Lower leg skin (tissue), 4 donors: Measurements from ENCODE around the gene ANAPC10. TPM values are rescaled to one million over a fixed set of nuclear protein-coding genes. Genes with fewer than 3 reads are reported as not detected.

ENCODE experiments used
- DNase-seq, 2 donors: peaks; one replicate each; pipeline ENCODE4 v3.0.0-alpha.2; 2019; ENCODE audit warnings: low spot score in 2 of 2
- H3K4me3 ChIP-seq: fragments of 200-600 bp; sonication (generic); 2 replicates; pipeline ENCODE4 v1.5.1; 2017; ENCODE audit warnings: mild to moderate bottlenecking, low read depth; ENCODE audit not compliant: poor library complexity, severe bottlenecking
- POLR2A ChIP-seq, 2 donors: fragments of 450-650 bp; IDR thresholded peaks; one replicate each; pipeline ENCODE4 v1.6.1; 2016 to 2017; ENCODE audit warnings: antibody characterized with exemption in 2 of 2, mild to moderate bottlenecking in 1 of 2, moderate library complexity in 1 of 2
- WGBS, 2 donors: methylation state at CpG; one replicate each; pipeline ENCODE4 v1.1.5; 2018; 5-methylcytosine and 5-hydroxymethylcytosine counted together
- intact Hi-C: fragments of 100-400 bp; cut with DNase I; formaldehyde crosslinking; loops from one replicate; pipeline ENCODE4 v1.15.0; 2023; ENCODE audit warnings: low total_unique reads
- total RNA-seq, 4 donors: library from RNA; depleted of rRNA; stranded (reverse); fragments of >200 nt; gene quantifications; one replicate each; pipeline ENCODE4 v1.1.0, GENCODE V29; 2016
- TF ChIP-seq, protein P1 (sequence below), 3 donors: fragments of 450-650 bp; IDR thresholded peaks; one replicate each; pipeline ENCODE4 v1.5.1; 2016; ENCODE audit warnings: antibody characterized with exemption in 3 of 3, mild to moderate bottlenecking in 3 of 3, moderate library complexity in 2 of 3

ANAPC10 gene
- total RNA-seq, 4 donors from 2014 or later: 18.4 to 26.4 (median 20.2) TPM

GRCh38 chr4:144985014-144985413, 113.0 kb downstream of the ANAPC10 start:
- intact Hi-C loops: no loop called here
- no peak for DNase-seq
- TF ChIP-seq POLR2A (IDR thresholded peaks at IDR 0.05): no peak
- TF ChIP-seq, protein P1, sequence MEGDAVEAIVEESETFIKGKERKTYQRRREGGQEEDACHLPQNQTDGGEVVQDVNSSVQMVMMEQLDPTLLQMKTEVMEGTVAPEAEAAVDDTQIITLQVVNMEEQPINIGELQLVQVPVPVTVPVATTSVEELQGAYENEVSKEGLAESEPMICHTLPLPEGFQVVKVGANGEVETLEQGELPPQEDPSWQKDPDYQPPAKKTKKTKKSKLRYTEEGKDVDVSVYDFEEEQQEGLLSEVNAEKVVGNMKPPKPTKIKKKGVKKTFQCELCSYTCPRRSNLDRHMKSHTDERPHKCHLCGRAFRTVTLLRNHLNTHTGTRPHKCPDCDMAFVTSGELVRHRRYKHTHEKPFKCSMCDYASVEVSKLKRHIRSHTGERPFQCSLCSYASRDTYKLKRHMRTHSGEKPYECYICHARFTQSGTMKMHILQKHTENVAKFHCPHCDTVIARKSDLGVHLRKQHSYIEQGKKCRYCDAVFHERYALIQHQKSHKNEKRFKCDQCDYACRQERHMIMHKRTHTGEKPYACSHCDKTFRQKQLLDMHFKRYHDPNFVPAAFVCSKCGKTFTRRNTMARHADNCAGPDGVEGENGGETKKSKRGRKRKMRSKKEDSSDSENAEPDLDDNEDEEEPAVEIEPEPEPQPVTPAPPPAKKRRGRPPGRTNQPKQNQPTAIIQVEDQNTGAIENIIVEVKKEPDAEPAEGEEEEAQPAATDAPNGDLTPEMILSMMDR (IDR thresholded peaks at IDR 0.05): no peak
- H3K4me3 ChIP-seq: no peak overlapping the region

- intact Hi-C loops: no loop called here
- no peak overlapping the region for H3K4me3 ChIP-seq
- TF ChIP-seq, protein P1 (IDR thresholded peaks at IDR 0.05): no peak
- TF ChIP-seq POLR2A (IDR thresholded peaks at IDR 0.05): no peak
- DNase-seq: no peak
- WGBS, 2 donors: 63% methylated on average over 3 of the region's 3 CpGs
Observed at GRCh38 chr4:144984241-144984640, 113.8 kb downstream of the ANAPC10 start.

DNA sequence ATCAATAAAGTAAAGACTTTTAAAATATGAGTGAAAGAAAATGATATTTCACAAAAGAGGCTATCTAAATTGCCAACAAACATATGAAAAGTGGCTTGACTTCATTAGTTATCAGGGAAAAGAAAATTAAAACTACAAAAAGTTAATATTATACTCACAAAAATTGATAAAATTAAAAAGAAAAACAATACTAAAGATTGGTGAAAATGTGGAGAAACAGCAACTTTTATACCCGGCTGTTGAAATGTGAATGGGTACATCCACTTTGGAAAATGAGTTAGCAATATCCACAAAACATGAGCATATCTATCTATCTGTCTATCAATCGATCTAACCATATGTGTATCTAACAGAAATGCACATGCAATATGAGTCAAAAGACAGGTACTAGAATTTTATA, 122.3 kb downstream of the ANAPC10 start:
- no peak overlapping the region for H3K4me3 ChIP-seq
- DNase-seq: no peak
- intact Hi-C loops: no loop called here
- TF ChIP-seq, protein P1 (IDR thresholded peaks at IDR 0.05): no peak
- no peak for TF ChIP-seq POLR2A (IDR thresholded peaks at IDR 0.05)
- WGBS, 2 donors: 93 to 95% methylated on average over 2 of the region's 2 CpGs

GRCh38 chr4:144970597-144970996, 127.4 kb downstream of the ANAPC10 start:
- no peak for DNase-seq
- WGBS, 2 donors: 81 to 82% methylated on average over 1 of the region's 1 CpG
- intact Hi-C loops: no loop called here
- H3K4me3 ChIP-seq: no peak overlapping the region
- TF ChIP-seq, protein P1 (IDR thresholded peaks at IDR 0.05): no peak
- TF ChIP-seq POLR2A (IDR thresholded peaks at IDR 0.05): no peak

DNA sequence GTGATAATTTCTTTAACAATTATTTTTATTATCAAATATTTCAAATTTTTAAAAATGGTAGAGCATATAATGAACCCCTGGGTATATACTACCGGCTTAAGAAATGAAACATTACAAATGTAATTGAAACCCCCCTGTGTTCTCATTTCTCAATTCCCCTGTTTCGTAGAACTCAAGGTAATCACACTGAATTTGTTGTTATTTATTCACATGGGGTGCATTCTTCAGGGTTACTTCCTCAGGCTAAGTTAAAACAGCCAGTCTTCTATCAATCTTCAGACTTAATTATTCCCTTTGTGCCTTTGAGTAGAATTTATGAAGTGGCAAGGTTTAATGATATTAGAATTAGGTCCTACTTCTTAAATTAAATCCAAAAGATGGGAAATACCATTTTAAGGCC, 128.2 kb downstream of the ANAPC10 start:
- no peak for DNase-seq
- TF ChIP-seq, protein P1 (IDR thresholded peaks at IDR 0.05): no peak
- TF ChIP-seq POLR2A (IDR thresholded peaks at IDR 0.05): no peak
- H3K4me3 ChIP-seq: no peak overlapping the region
- WGBS, 2 donors: 89 to 90% methylated on average over 2 of the region's 2 CpGs
- intact Hi-C loops: no loop called here

GRCh38 chr4:144968606-144969005, 129.4 kb downstream of the ANAPC10 start:
- H3K4me3 ChIP-seq: no peak overlapping the region
- 76 to 78% methylated on average over 3 of the region's 3 CpGs for WGBS, 2 donors
- intact Hi-C loops: no loop called here
- DNase-seq: no peak
- TF ChIP-seq, protein P1 (IDR thresholded peaks at IDR 0.05): no peak
- no peak for TF ChIP-seq POLR2A (IDR thresholded peaks at IDR 0.05)
